Epithelial cell of esophagus (primary cell): ENCODE measurements around the gene ADRA2B.

Experiments
- DNase-seq: peaks from one replicate; pipeline ENCODE4 v3.0.0; 2010; ENCODE audit warnings: low read depth
- H3K4me3 ChIP-seq: 2 replicates; pipeline ENCODE4 v1.5.1; 2011; ENCODE audit warnings: mild to moderate bottlenecking, low read length, control low read depth
- CTCF ChIP-seq: IDR thresholded peaks from 2 replicates; pipeline ENCODE4 v1.5.1; 2011; ENCODE audit warnings: low read depth, mild to moderate bottlenecking, low read length, control low read depth, inconsistent platforms; ENCODE audit not compliant: insufficient read depth; ENCODE audit errors: missing control alignments

The ADRA2B gene

GRCh38 chr2:96083064-96083939, 33.1 kb downstream of the ADRA2B start:
- no peak for TF ChIP-seq CTCF
- H3K4me3 ChIP-seq, result no peak overlapping the region
- no peak for DNase-seq

GRCh38 chr2:96082211-96083063, 33.9 kb downstream of the ADRA2B start:
- no peak for TF ChIP-seq CTCF
- DNase-seq, result no peak
- H3K4me3 ChIP-seq, result no peak overlapping the region

- TF ChIP-seq CTCF, result no peak
- DNase-seq, result no peak
- H3K4me3 ChIP-seq, result no peak overlapping the region
These were observed 35.3 kb downstream of the ADRA2B start for GRCh38 chr2:96081042-96081441.

- no peak for TF ChIP-seq CTCF
- H3K4me3 ChIP-seq, result no peak overlapping the region
- no peak for DNase-seq
These were observed 41.1 kb downstream of the ADRA2B start for GRCh38 chr2:96075199-96075771.

- no peak for DNase-seq
- TF ChIP-seq CTCF, result no peak
- H3K4me3 ChIP-seq, result no peak overlapping the region
These were observed 42.2 kb downstream of the ADRA2B start for GRCh38 chr2:96074156-96074555.

- TF ChIP-seq CTCF, result no peak
- no peak overlapping the region for H3K4me3 ChIP-seq
- no peak for DNase-seq
These were observed 43.1 kb downstream of the ADRA2B start for GRCh38 chr2:96073170-96073775.
